Measurements from ENCODE around the gene ROR2.

ROR2 gene

GRCh38 chr9:91768507-91768906 is 181.5 kb downstream of the ROR2 start:
- no peak for DNase-seq

GRCh38 chr9:91766315-91767069 is 183.5 kb downstream of the ROR2 start:
- DNase-seq, result no peak

- no peak for DNase-seq
Measured at GRCh38 chr9:91765296-91765695, 184.7 kb downstream of the ROR2 start.

GRCh38 chr9:91764661-91765060 is 185.4 kb downstream of the ROR2 start:
- DNase-seq, result no peak

- DNase-seq, result no peak
Measured at GRCh38 chr9:91761362-91761761, 188.7 kb downstream of the ROR2 start.

GRCh38 chr9:91760906-91761305 is 189.1 kb downstream of the ROR2 start:
- no peak for DNase-seq

GRCh38 chr9:91758491-91758981 is 191.5 kb downstream of the ROR2 start:
- DNase-seq, result peak; percentile 28 to 31

- no peak for DNase-seq
Measured at GRCh38 chr9:91757782-91758181, 192.2 kb downstream of the ROR2 start.

- DNase-seq, result no peak
Measured at GRCh38 chr9:91756510-91756780, 193.6 kb downstream of the ROR2 start.

GRCh38 chr9:91755761-91756509 is 194.1 kb downstream of the ROR2 start:
- no peak for DNase-seq

- no peak for DNase-seq
Measured at GRCh38 chr9:91753711-91754110, 196.3 kb downstream of the ROR2 start.

GRCh38 chr9:91751922-91752321 is 198.1 kb downstream of the ROR2 start:
- no peak for DNase-seq

GRCh38 chr9:91750343-91750742 is 199.7 kb downstream of the ROR2 start:
- no peak for DNase-seq

- no peak for DNase-seq
Measured at GRCh38 chr9:91746904-91747303, 203.1 kb downstream of the ROR2 start.

- no peak for DNase-seq
Measured at GRCh38 chr9:91746357-91746756, 203.7 kb downstream of the ROR2 start.

GRCh38 chr9:91744114-91744513 is 205.9 kb downstream of the ROR2 start:
- no peak for DNase-seq

- DNase-seq, result no peak
Measured at GRCh38 chr9:91741522-91741921, 208.5 kb downstream of the ROR2 start.

- DNase-seq, result no peak
Measured at GRCh38 chr9:91740701-91741100, 209.3 kb downstream of the ROR2 start.

- no peak for DNase-seq
Measured at GRCh38 chr9:91736898-91737601, 213.0 kb downstream of the ROR2 start.

GRCh38 chr9:91736311-91736710 is 213.7 kb downstream of the ROR2 start:
- no peak for DNase-seq

GRCh38 chr9:91735049-91735448 is 215.0 kb downstream of the ROR2 start:
- DNase-seq, result no peak

GRCh38 chr9:91734371-91734981 is 215.6 kb downstream of the ROR2 start:
- DNase-seq, result peak in 1 of 2 experiments; percentile 35

GRCh38 chr9:91733006-91733624 is 216.9 kb downstream of the ROR2 start:
- no peak for DNase-seq

Measured in Kasumi-1 (cell line).